HEK293 (cell line): ENCODE measurements around the gene CDC25C.

Experiments
- FEZF1 ChIP-seq: fragments of 450-650 bp; formaldehyde crosslinking; IDR thresholded peaks from 2 replicates; pipeline ENCODE4 v1.5.1; 2016; ENCODE audit warnings: missing biosample characterization, missing genetic modification characterization
- GFI1B ChIP-seq: fragments of 450-650 bp; formaldehyde crosslinking; IDR thresholded peaks from 2 replicates; pipeline ENCODE4 v1.5.1; 2016; ENCODE audit warnings: missing biosample characterization, missing genetic modification characterization
- KLF1 ChIP-seq: fragments of 450-650 bp; formaldehyde crosslinking; IDR thresholded peaks from 2 replicates; pipeline ENCODE4 v1.5.1; 2016; ENCODE audit warnings: missing biosample characterization, missing genetic modification characterization
- KLF8 ChIP-seq: fragments of 450-650 bp; formaldehyde crosslinking; IDR thresholded peaks from 2 replicates; pipeline ENCODE4 v1.5.1; 2016; ENCODE audit warnings: missing biosample characterization, missing genetic modification characterization
- MEIS1 ChIP-seq: sonication (generic); formaldehyde crosslinking; IDR thresholded peaks from 2 replicates; pipeline ENCODE4 v1.8.1; 2022; ENCODE audit warnings: missing genetic modification reagents, mild to moderate bottlenecking, borderline replicate concordance
- MYNN ChIP-seq: fragments of 450-650 bp; formaldehyde crosslinking; IDR thresholded peaks from 2 replicates; pipeline ENCODE4 v1.5.1; 2016; ENCODE audit warnings: missing biosample characterization, missing genetic modification characterization, borderline replicate concordance
- OVOL3 ChIP-seq: fragments of 450-650 bp; formaldehyde crosslinking; IDR thresholded peaks from 2 replicates; pipeline ENCODE4 v1.5.1; 2016; ENCODE audit warnings: missing biosample characterization, missing genetic modification characterization
- PRDM1 ChIP-seq: fragments of 450-650 bp; formaldehyde crosslinking; IDR thresholded peaks from 2 replicates; pipeline ENCODE4; 2016; ENCODE audit warnings: missing biosample characterization, missing genetic modification characterization
- PRDM4 ChIP-seq: fragments of 450-650 bp; formaldehyde crosslinking; IDR thresholded peaks from 2 replicates; pipeline ENCODE4 v1.5.1; 2017; ENCODE audit warnings: missing biosample characterization, missing genetic modification characterization
- SCRT2 ChIP-seq: fragments of 450-650 bp; formaldehyde crosslinking; IDR thresholded peaks from 2 replicates; pipeline ENCODE4 v1.5.1; 2016; ENCODE audit warnings: missing biosample characterization, missing genetic modification characterization
- SP3 ChIP-seq: fragments of 450-650 bp; formaldehyde crosslinking; IDR thresholded peaks from 2 replicates; pipeline ENCODE4 v1.5.1; 2016; ENCODE audit warnings: missing biosample characterization, missing genetic modification characterization
- ZBTB10 ChIP-seq: fragments of 450-650 bp; formaldehyde crosslinking; IDR thresholded peaks from 2 replicates; pipeline ENCODE4 v1.5.1; 2016; ENCODE audit warnings: missing biosample characterization, missing genetic modification characterization
- ZBTB11 ChIP-seq: fragments of 450-650 bp; formaldehyde crosslinking; conservative IDR thresholded peaks from 2 replicates; pipeline ENCODE4 v1.5.1; 2016; ENCODE audit warnings: low read depth, missing biosample characterization, missing genetic modification characterization
- ZBTB20 ChIP-seq: fragments of 450-650 bp; formaldehyde crosslinking; IDR thresholded peaks from 2 replicates; pipeline ENCODE4 v1.5.1; 2016; ENCODE audit warnings: missing biosample characterization, missing genetic modification characterization
- ZBTB48 ChIP-seq: fragments of 450-650 bp; formaldehyde crosslinking; IDR thresholded peaks from 2 replicates; pipeline ENCODE4 v1.5.1; 2016; ENCODE audit warnings: missing biosample characterization, missing genetic modification characterization
- ZBTB6 ChIP-seq: fragments of 450-650 bp; formaldehyde crosslinking; IDR thresholded peaks from 2 replicates; pipeline ENCODE4 v1.5.1; 2017; ENCODE audit warnings: missing biosample characterization, missing genetic modification characterization
- ZFHX2 ChIP-seq: fragments of 450-650 bp; formaldehyde crosslinking; conservative IDR thresholded peaks from 2 replicates; pipeline ENCODE4 v1.5.1; 2016; ENCODE audit warnings: missing biosample characterization, missing genetic modification characterization
- ZFP37 ChIP-seq: fragments of 450-650 bp; formaldehyde crosslinking; IDR thresholded peaks from 2 replicates; pipeline ENCODE4 v1.5.1; 2016; ENCODE audit warnings: missing biosample characterization, missing genetic modification characterization
- ZNF184 ChIP-seq: fragments of 450-650 bp; IDR thresholded peaks from 2 replicates; pipeline ENCODE4 v1.5.1; 2018; ENCODE audit warnings: missing biosample characterization, mild to moderate bottlenecking, missing genetic modification characterization
- ZNF426 ChIP-seq: fragments of 450-650 bp; formaldehyde crosslinking; IDR thresholded peaks from 2 replicates; pipeline ENCODE4 v1.5.1; 2017; ENCODE audit warnings: missing biosample characterization, missing genetic modification characterization, mild to moderate bottlenecking, inconsistent platforms, moderate library complexity
- ZNF501 ChIP-seq: fragments of 450-650 bp; formaldehyde crosslinking; IDR thresholded peaks from 2 replicates; pipeline ENCODE4 v1.5.1; 2016; ENCODE audit warnings: missing biosample characterization, missing genetic modification characterization
- ZNF548 ChIP-seq: fragments of 450-650 bp; formaldehyde crosslinking; IDR thresholded peaks from 2 replicates; pipeline ENCODE4 v1.5.1; 2016; ENCODE audit warnings: missing biosample characterization, missing genetic modification characterization
- ZNF610 ChIP-seq: fragments of 450-650 bp; formaldehyde crosslinking; IDR thresholded peaks from 2 replicates; pipeline ENCODE4 v1.5.1; 2016; ENCODE audit warnings: missing biosample characterization, missing genetic modification characterization, borderline replicate concordance
- ZNF677 ChIP-seq: fragments of 450-650 bp; IDR thresholded peaks from 2 replicates; pipeline ENCODE4 v1.5.0; 2018; ENCODE audit warnings: missing biosample characterization, mild to moderate bottlenecking, missing genetic modification characterization, moderate library complexity
- ZNF76 ChIP-seq: fragments of 450-650 bp; formaldehyde crosslinking; IDR thresholded peaks from 2 replicates; pipeline ENCODE4; 2016; ENCODE audit warnings: low read depth, missing biosample characterization, missing genetic modification characterization, borderline replicate concordance
- ZSCAN23 ChIP-seq: fragments of 450-650 bp; formaldehyde crosslinking; IDR thresholded peaks from 2 replicates; pipeline ENCODE4 v1.5.1; 2016; ENCODE audit warnings: missing biosample characterization, missing genetic modification characterization
- ZSCAN30 ChIP-seq: fragments of 450-650 bp; IDR thresholded peaks from 2 replicates; pipeline ENCODE4 v1.5.1; 2018; ENCODE audit warnings: missing biosample characterization, mild to moderate bottlenecking, missing genetic modification characterization, moderate library complexity

CDC25C gene

GRCh38 chr5:138331449-138332368 is at the start of gene CDC25C (continued):
- TF ChIP-seq ZBTB11: no peak
- TF ChIP-seq PRDM1 (tag by site-specific recombination): peak; percentile 52
- TF ChIP-seq PRDM4 (tag by site-specific recombination): peak; percentile 14; the same call in 1 of the 2 replicates
- TF ChIP-seq MYNN (tag by site-specific recombination): no peak
- peak; percentile 45; the same call in 1 of the 2 replicates for TF ChIP-seq KLF8 (tag by site-specific recombination)
- peak; percentile 85 for TF ChIP-seq ZFP37 (tag by site-specific recombination)
- no peak for TF ChIP-seq ZBTB6 (tag by site-specific recombination)
- 0 out of 2 replicates have a peak, but pooled peaks have one; percentile 23 for TF ChIP-seq KLF1 (tag by site-specific recombination)
- TF ChIP-seq SP3 (tag by site-specific recombination): peak; percentile 83
- peak; percentile 80 for TF ChIP-seq ZBTB10
- TF ChIP-seq ZSCAN23 (tag by site-specific recombination): peak; percentile 27; the same call in 1 of the 2 replicates
- TF ChIP-seq OVOL3 (tag by site-specific recombination): no peak
- peak; percentile 23; the same call in 1 of the 2 replicates for TF ChIP-seq ZBTB20
- 0 out of 2 replicates have a peak, but pooled peaks have one; percentile 37 for TF ChIP-seq ZNF184 (tag by site-specific recombination)
- TF ChIP-seq GFI1B: 0 out of 2 replicates have a peak, but pooled peaks have one; percentile 62
- TF ChIP-seq ZNF548: no peak
- TF ChIP-seq ZFHX2 (tag by site-specific recombination): no peak
- TF ChIP-seq SCRT2: peak; percentile 81
- TF ChIP-seq ZNF426 (tag by site-specific recombination): no peak
- peak; percentile 49; the same call in 1 of the 2 replicates for TF ChIP-seq ZSCAN30 (tag by site-specific recombination)
- 0 out of 2 replicates have a peak, but pooled peaks have one; percentile 3 for TF ChIP-seq FEZF1 (tag by site-specific recombination)
- peak; percentile 81; the same call in 1 of the 2 replicates for TF ChIP-seq ZNF501
- TF ChIP-seq MEIS1 (CRISPR knock-in tag): no peak
- no peak for TF ChIP-seq ZNF76
- TF ChIP-seq ZNF677 (tag by site-specific recombination): no peak
- TF ChIP-seq ZBTB48 (tag by site-specific recombination): peak; percentile 72
- peak; percentile 59; the same call in 1 of the 2 replicates for TF ChIP-seq ZNF610 (tag by site-specific recombination)
